Non-pigmented ciliary epithelial cell (primary cell): ENCODE data around the gene YWHAQ.
"Not testable (repeated sequence)": the region's sequence is repeated elsewhere in the genome, so short reads cannot be mapped to it uniquely, and the experiment has no call there.

Source experiments
- DNase-seq: peaks from one replicate; pipeline ENCODE4 v3.0.0-alpha.2; 2010; ENCODE audit warnings: low read depth

Gene YWHAQ

GRCh38 chr2:9594366-9595054 lies 36.3 kb downstream of the YWHAQ start:
- peak; percentile 88 for DNase-seq

DNA sequence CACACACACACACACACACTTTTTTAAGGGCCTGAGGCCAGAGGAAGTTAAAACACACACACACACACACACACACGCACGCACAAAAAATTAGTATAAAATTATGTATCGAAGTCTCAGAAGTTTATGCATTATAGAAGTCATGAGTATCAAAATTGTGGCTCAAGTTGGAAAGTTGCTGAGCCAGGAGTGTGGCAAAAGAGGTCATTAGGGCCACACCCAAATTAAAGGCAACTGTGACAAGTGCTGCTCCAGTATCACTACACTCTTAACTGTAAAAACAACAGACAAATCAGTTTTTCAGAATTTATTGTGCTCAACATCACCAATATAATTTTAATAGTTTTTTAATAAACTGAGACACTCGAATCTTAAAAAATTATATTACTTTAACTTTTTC lies 36.9 kb downstream of the YWHAQ start:
- no peak for DNase-seq

GRCh38 chr2:9592699-9593098 lies 38.1 kb downstream of the YWHAQ start:
- DNase-seq, result no peak

- no peak for DNase-seq
Measured at GRCh38 chr2:9590641-9591040, 40.2 kb downstream of the YWHAQ start.

DNA sequence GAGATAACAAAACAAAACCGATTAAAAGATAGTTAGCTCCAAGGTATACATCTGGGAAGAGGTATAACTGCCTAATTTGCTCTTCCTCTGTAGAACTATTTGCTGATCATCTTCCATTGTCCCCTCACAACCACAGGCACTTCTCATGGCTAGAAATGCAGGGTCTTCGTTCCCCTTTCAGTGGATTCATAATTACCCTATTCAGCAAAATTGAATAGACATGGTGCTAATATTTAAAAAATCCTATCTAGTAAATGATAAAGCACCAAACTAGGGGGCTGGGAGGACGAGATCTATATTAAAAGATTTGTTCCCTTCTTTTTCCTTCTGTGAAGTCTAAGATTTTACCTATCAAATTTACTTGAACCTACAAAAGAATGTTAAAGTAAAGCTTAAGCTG lies 44.3 kb downstream of the YWHAQ start:
- DNase-seq, result no peak

DNA sequence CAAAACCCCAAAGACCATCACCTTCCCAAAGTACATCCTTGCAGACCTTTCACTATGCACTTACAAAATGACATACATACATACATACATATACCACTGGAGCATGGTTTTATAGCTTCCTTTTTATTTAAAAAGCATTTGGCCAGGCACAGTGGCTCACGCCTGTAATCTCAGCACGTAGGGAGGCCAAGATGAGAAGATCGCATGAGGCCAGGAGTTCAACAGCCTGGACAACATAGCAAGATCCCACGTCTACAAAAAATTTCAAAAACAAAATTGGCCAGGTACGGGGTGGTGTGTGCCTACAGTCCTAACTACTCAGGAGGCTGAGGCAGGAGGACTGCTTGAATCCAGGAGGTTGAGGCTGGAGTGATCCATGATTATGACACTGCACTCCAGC lies 45.3 kb downstream of the YWHAQ start:
- DNase-seq, result no peak

DNA sequence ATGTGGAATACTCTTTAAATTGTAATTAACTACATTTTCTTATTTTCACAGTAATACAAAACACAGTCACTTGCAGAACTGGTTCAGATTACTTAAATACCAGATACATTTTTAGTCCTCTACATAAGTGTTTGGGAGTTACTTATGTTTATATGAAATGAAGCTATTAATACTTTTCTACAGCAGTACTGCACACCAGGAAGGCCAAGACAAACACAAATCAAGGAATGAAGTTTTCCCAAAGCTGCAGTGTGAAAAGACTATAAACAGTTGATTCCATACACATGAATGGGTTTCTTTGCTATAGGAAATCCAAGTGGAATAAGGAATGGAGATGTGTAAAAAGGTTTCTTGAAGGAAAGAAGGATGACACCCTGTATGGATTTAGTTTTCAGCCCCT lies 45.9 kb downstream of the YWHAQ start:
- not testable (repeated sequence) for DNase-seq

- DNase-seq, result no peak
Measured at GRCh38 chr2:9582624-9583023, 48.2 kb downstream of the YWHAQ start.

GRCh38 chr2:9578467-9579235 lies 52.1 kb downstream of the YWHAQ start:
- no peak for DNase-seq

DNA sequence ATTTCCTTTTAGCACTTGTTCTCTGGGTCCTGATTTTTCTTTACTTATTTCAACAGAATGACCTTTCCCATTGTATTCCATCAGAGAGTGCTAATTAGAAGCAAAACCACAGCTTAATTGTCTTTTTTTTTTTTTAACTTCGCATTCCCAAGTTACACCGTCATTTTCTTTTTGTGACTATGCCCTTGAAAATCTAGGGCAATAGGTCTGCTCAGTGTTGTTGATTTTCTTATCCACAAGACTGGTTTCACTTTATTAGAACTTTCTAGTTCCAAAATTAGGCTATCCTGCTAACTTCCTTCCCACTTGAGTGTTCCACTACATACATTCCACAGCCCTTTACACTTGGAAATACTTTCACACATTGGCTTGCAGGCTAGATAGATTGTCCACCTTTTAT lies 56.5 kb downstream of the YWHAQ start:
- DNase-seq, result no peak

- no peak for DNase-seq
Measured at GRCh38 chr2:9573840-9574239, 57.0 kb downstream of the YWHAQ start.

DNA sequence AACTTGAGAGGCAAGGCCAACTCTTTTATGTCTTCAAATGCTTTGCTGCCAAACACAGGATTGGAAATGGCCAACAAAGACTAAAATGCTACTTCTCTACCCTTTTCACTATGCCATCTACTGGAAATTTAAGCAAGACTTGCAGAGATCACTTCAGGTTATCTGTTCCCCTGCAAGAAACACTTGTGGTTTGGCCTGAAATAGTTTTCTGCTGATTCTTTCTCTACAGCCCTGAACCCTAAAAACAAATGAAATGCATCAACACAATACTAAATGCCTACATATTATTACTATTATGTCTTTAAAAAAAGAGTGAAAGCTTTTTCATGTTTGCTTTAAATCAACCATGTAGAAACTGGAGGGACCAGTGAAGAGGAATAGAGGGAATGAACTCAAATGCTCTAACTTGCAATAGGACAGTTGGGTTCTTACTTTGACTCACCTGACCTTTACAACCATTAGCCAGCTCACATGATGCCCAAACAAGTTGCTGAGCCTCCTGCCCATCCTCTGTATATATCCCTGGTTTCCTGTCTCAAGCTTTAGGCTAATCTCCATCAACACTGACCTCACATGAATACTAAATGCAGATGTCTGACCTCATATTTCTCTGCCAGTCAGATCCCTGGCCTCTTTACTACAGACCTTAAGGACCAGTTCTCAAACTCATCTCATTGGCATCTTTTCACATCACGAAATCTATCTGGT lies 57.6 kb downstream of the YWHAQ start:
- DNase-seq, result no peak

- DNase-seq, result no peak
Measured at GRCh38 chr2:9570182-9571060, 60.4 kb downstream of the YWHAQ start.

GRCh38 chr2:9565436-9566153 lies 65.2 kb downstream of the YWHAQ start:
- peak; percentile 80 for DNase-seq

DNA sequence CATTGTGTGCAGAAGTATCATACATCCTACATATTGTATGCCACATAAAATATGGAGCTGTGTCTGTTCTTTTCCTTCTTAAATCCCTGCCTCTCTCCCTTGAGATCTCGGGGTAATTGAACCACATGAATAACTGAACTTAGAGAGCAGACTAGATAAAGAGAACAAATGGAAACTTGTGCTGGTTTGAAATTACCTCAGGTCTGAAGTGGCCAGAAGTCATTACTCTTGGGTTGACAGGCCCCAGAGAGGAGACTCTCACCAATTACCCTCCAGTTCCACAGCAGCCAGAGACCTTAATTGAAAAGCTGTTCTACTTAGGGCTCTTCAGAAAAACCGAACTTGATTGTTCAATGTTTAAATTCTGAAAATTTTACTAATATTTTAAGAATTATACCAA lies 70.2 kb downstream of the YWHAQ start:
- no peak for DNase-seq

DNA sequence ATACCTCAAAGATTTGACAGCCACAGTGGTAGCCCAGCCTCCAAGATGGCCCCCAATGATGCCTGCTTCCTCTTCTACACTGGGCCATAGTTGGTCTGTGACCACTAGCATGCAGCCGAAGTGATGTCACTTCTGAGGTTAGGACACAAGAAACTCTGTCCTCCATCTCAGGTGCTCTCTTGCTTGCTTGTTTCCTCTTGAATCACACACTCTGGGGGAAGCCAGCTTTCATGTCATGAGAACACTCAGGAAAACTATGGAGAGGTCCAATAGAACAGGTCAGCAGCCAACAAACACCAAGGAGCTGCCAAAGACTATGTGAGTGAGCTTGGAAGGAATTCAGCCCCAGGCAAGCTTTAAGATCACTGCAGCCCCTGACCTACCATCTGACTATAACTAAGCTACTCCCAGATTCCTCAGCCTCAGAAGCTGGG lies 71.8 kb downstream of the YWHAQ start:
- DNase-seq, result peak; percentile 76

DNA sequence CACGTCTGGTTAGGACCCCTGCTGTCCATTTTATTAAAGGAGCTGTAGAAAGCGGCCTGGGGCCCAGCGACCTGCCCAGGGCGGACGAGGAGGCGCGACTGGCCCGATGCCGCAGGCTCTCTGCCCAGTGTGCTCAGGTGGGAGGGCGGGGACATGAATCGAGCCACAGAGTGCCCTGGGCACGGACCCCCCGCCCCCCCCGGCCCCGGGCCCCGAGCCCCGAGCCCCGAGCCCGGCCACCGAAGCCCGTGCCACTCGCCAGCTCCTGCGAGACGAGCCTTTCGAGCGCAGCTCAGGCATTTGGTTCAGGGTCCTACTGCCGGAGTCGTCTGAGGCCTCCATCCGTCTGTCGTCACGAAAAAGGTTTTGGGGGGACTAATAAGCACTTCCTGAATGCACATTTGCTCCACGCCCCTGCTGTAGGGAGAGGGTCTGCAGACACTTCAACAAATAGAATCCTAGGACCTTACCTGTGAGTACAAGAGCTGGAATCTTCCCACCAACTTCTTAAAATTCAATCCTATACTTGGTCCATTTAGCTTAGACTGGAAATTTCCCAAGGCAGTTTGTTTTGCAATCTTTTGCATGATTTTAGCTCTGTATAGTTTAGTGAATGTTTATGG lies 74.6 kb downstream of the YWHAQ start:
- DNase-seq, result no peak

- DNase-seq, result peak; percentile 67
Measured at GRCh38 chr2:9555297-9556120, 75.3 kb downstream of the YWHAQ start, which contains the start of gene ADAM17. TSS of gene ADAM17 (minus strand) at chr2:9555830. CDS start at chr2:9555605, 225 bp downstream.

DNA sequence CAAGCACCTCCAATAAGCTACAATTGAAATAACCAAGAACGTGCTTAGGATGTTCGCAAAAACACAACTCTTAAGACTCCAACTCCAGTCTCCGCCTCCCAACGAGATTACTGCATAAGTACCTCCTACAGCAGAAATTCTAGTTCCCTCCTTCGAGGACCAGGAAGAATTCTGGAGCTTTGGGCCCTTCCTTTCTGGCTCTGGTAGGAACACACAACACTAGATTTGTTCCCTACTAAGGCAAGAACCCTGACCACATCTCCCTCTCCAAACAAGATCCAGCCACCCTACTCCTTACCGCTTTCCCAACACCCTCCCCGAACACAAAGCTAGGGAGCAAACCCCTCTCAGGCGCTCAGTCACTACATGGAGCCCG lies 75.9 kb downstream of the YWHAQ start:
- DNase-seq, result no peak
